Myocyte (in vitro differentiated cells): Measurements from ENCODE around the gene PET117. TPM values are rescaled to one million over a fixed set of nuclear protein-coding genes. Genes with fewer than 3 reads are reported as not detected.
"Not testable (repeated sequence)": the region's sequence is repeated elsewhere in the genome, so short reads cannot be mapped to it uniquely, and the experiment has no call there.

Experiments
- DNase-seq: peaks from one replicate; pipeline ENCODE4 v3.0.0-alpha.2; 2012; ENCODE audit warnings: low read depth
- polyA plus RNA-seq: library from polyadenylated mRNA; unstranded; fragments of >200 nt; gene quantifications from one replicate; pipeline ENCODE4 v1.2.1, GENCODE V29; 2012; ENCODE audit warnings: missing spikeins
- total RNA-seq: library from RNA; depleted of rRNA; stranded (reverse); fragments of >200 nt; gene quantifications from 2 replicates; pipeline ENCODE4 v1.2.3, GENCODE V29; 2014

PET117 gene
- total RNA-seq: 25.2 and 28.6 TPM in 2 replicates
- 12.2 TPM for polyA plus RNA-seq

GRCh38 chr20:18137412-18138265 is at the start of gene PET117, which contains the start of gene KAT14:
Gene PET117 (plus strand): TSS chr20:18137863. CDS start chr20:18137956, 93 bp downstream.
Gene KAT14 (plus strand): TSS chr20:18137863. CDS start chr20:18142661, 4,798 bp downstream.
- peak; percentile 95 for DNase-seq

- DNase-seq: not testable (repeated sequence)
Measured at GRCh38 chr20:18088298-18088697, 49.4 kb upstream of the PET117 start.

GRCh38 chr20:18088841-18089240 is 48.8 kb upstream of the PET117 start:
- DNase-seq: not testable (repeated sequence)

GRCh38 chr20:18090044-18090443 is 47.6 kb upstream of the PET117 start:
- DNase-seq: peak; percentile 9

GRCh38 chr20:18090477-18090876 is 47.2 kb upstream of the PET117 start:
- no peak for DNase-seq

- DNase-seq: no peak
Measured at GRCh38 chr20:18091623-18092022, 46.0 kb upstream of the PET117 start.

GRCh38 chr20:18092890-18093289 is 44.8 kb upstream of the PET117 start:
- DNase-seq: no peak

GRCh38 chr20:18093388-18093787 is 44.3 kb upstream of the PET117 start:
- no peak for DNase-seq

- DNase-seq: no peak
Measured at GRCh38 chr20:18094191-18094590, 43.5 kb upstream of the PET117 start.

GRCh38 chr20:18100569-18100968 is 37.1 kb upstream of the PET117 start:
- not testable (repeated sequence) for DNase-seq

GRCh38 chr20:18101125-18101810 is 36.4 kb upstream of the PET117 start:
- no peak for DNase-seq

- DNase-seq: no peak
Measured at GRCh38 chr20:18103497-18103896, 34.2 kb upstream of the PET117 start.

- DNase-seq: no peak
Measured at GRCh38 chr20:18108326-18108725, 29.3 kb upstream of the PET117 start.

- DNase-seq: not testable (repeated sequence)
Measured at GRCh38 chr20:18128574-18128973, 9.1 kb upstream of the PET117 start.

- DNase-seq: no peak
Measured at GRCh38 chr20:18132663-18133062, 5.0 kb upstream of the PET117 start.

- no peak for DNase-seq
Measured at GRCh38 chr20:18133962-18134361, 3.7 kb upstream of the PET117 start.

- no peak for DNase-seq
Measured at GRCh38 chr20:18138266-18138582, 561 bp downstream of the PET117 start.

- DNase-seq: peak; percentile 2
Measured at GRCh38 chr20:18138639-18139583, 1.2 kb downstream of the PET117 start.

- DNase-seq: no peak
Measured at GRCh38 chr20:18139832-18140231, 2.2 kb downstream of the PET117 start.

GRCh38 chr20:18144541-18145099 is 7.0 kb downstream of the PET117 start:
- DNase-seq: no peak

- peak; percentile 84 for DNase-seq
Measured at GRCh38 chr20:18154342-18154741, 16.7 kb downstream of the PET117 start.
